AML-193 (cell line): ENCODE data around the gene TPSD1.
"Not testable (repeated sequence)": the region's sequence is repeated elsewhere in the genome, so short reads cannot be mapped to it uniquely, and the experiment has no call there.

ENCODE experiments used
- DNase-seq, 2 experiments: peaks; one replicate each; lab custom pipeline; 2025; lab: John Stamatoyannopoulos, UW

Gene TPSD1

GRCh38 chr16:1281517-1281916 lies 25.6 kb downstream of the TPSD1 start:
- no peak for DNase-seq

- DNase-seq, result no peak
These were observed 26.6 kb downstream of the TPSD1 start for GRCh38 chr16:1282324-1282973.

- no peak for DNase-seq
These were observed 27.4 kb downstream of the TPSD1 start for GRCh38 chr16:1283296-1283695.

- DNase-seq, result no peak
These were observed 28.2 kb downstream of the TPSD1 start for GRCh38 chr16:1283996-1284616.

- DNase-seq, result no peak
These were observed 30.0 kb downstream of the TPSD1 start for GRCh38 chr16:1285669-1286512.

GRCh38 chr16:1286513-1287094 lies 30.7 kb downstream of the TPSD1 start:
- DNase-seq, result no peak

- no peak for DNase-seq
These were observed 32.3 kb downstream of the TPSD1 start for GRCh38 chr16:1287982-1288670.

- no peak for DNase-seq
These were observed 33.1 kb downstream of the TPSD1 start for GRCh38 chr16:1288813-1289476.

GRCh38 chr16:1289477-1289866 lies 33.6 kb downstream of the TPSD1 start:
- DNase-seq, result no peak

- no peak for DNase-seq
These were observed 34.2 kb downstream of the TPSD1 start for GRCh38 chr16:1290063-1290501.

- no peak for DNase-seq
These were observed 35.1 kb downstream of the TPSD1 start for GRCh38 chr16:1290860-1291575.

- DNase-seq, result no peak
These were observed 35.7 kb downstream of the TPSD1 start for GRCh38 chr16:1291576-1291974.

- DNase-seq, result not testable (repeated sequence)
These were observed 36.3 kb downstream of the TPSD1 start for GRCh38 chr16:1292208-1292607.

GRCh38 chr16:1292808-1293207 lies 36.9 kb downstream of the TPSD1 start:
- DNase-seq, result not testable (repeated sequence)

GRCh38 chr16:1293921-1294656 lies 38.2 kb downstream of the TPSD1 start:
- no peak for DNase-seq

- DNase-seq, result no peak
These were observed 39.6 kb downstream of the TPSD1 start for GRCh38 chr16:1295465-1295864.

GRCh38 chr16:1296688-1297017 lies 40.8 kb downstream of the TPSD1 start:
- DNase-seq, result not testable (repeated sequence)

- DNase-seq, result no peak
These were observed 41.3 kb downstream of the TPSD1 start for GRCh38 chr16:1297018-1297696.

GRCh38 chr16:1298406-1298805 lies 42.5 kb downstream of the TPSD1 start:
- no peak for DNase-seq
